Hepatocyte (in vitro differentiated cells): ENCODE results near the gene BTK. TPM values are rescaled to one million over a fixed set of nuclear protein-coding genes. Genes with fewer than 3 reads are reported as not detected.

ENCODE experiments used
- DNase-seq: peaks from one replicate; pipeline ENCODE4 v3.0.0-alpha.2; 2016; ENCODE audit warnings: low spot score
- H2AFZ ChIP-seq: fragments of 200-600 bp; sonication (generic); 2 replicates; pipeline ENCODE4 v1.6.0; 2016; ENCODE audit warnings: antibody characterized with exemption, mild to moderate bottlenecking
- H3K27ac ChIP-seq: fragments of 200-600 bp; sonication (generic); 2 replicates; pipeline ENCODE4 v1.5.1; 2016; ENCODE audit warnings: mild to moderate bottlenecking
- H3K27me3 ChIP-seq: fragments of 200-600 bp; sonication (generic); 2 replicates; pipeline ENCODE4 v1.6.1; 2016
- H3K36me3 ChIP-seq: fragments of 200-600 bp; sonication (generic); replicated peaks from 2 replicates; pipeline ENCODE4 v1.5.1; 2016; ENCODE audit warnings: low read depth; ENCODE audit not compliant: insufficient read depth
- H3K4me1 ChIP-seq: fragments of 200-600 bp; sonication (generic); 2 replicates; pipeline ENCODE4 v1.5.1; 2016; ENCODE audit warnings: mild to moderate bottlenecking, moderate library complexity; ENCODE audit not compliant: insufficient read depth
- H3K4me2 ChIP-seq: fragments of 200-600 bp; sonication (generic); 2 replicates; pipeline ENCODE4 v1.6.0; 2016
- H3K4me3 ChIP-seq: fragments of 200-600 bp; sonication (generic); 2 replicates; pipeline ENCODE4 v1.5.1; 2016; ENCODE audit warnings: mild to moderate bottlenecking
- H3K79me2 ChIP-seq: fragments of 200-600 bp; sonication (generic); 2 replicates; pipeline ENCODE4 v1.6.0; 2017; ENCODE audit warnings: mild to moderate bottlenecking
- H3K9me2 ChIP-seq: fragments of 200-600 bp; sonication (generic); replicated peaks from 2 replicates; pipeline ENCODE4 v1.6.0; 2017; ENCODE audit warnings: mild to moderate bottlenecking; ENCODE audit not compliant: insufficient read depth
- H3K9me3 ChIP-seq: fragments of 200-600 bp; sonication (generic); 2 replicates; pipeline ENCODE4 v1.5.1; 2016; ENCODE audit warnings: low read depth, mild to moderate bottlenecking
- H4K20me1 ChIP-seq: fragments of 200-600 bp; sonication (generic); 2 replicates; pipeline ENCODE4 v1.6.0; 2016; ENCODE audit warnings: mild to moderate bottlenecking; ENCODE audit not compliant: insufficient read depth, poor library complexity, severe bottlenecking
- EZH2 ChIP-seq: fragments of 200-600 bp; sonication (generic); IDR thresholded peaks from 2 replicates; pipeline ENCODE4 v1.6.1; 2016; ENCODE audit warnings: antibody characterized with exemption, mild to moderate bottlenecking, borderline replicate concordance
- EZH2phosphoT487 ChIP-seq: fragments of 200-600 bp; sonication (generic); IDR thresholded peaks from one replicate; pipeline ENCODE4 v1.6.1; 2018; ENCODE audit warnings: antibody characterized with exemption, mild to moderate bottlenecking, low read depth, moderate library complexity; ENCODE audit not compliant: unreplicated experiment, severe bottlenecking
- WGBS: methylation state at CpG from one replicate; pipeline ENCODE4 v1.1.6; 2016; ENCODE audit warnings: low lambda C conversion rate; ENCODE audit errors: missing lambda C conversion rate; 5-methylcytosine and 5-hydroxymethylcytosine counted together
- polyA plus RNA-seq: library from polyadenylated mRNA; unstranded; fragments of >200 nt; fragmentation: Nextera tagmentation; extraction: Ambion mirVana; gene quantifications from 2 replicates; pipeline ENCODE4 v1.2.1, GENCODE V29; 2016
- total RNA-seq: library from RNA; depleted of rRNA; stranded (reverse); fragments of >200 nt; gene quantifications from 2 replicates; pipeline ENCODE4 v1.2.3, GENCODE V29; 2014
- TF ChIP-seq, protein P1 (sequence below): fragments of 200-600 bp; sonication (generic); IDR thresholded peaks from 2 replicates; pipeline ENCODE4 v1.5.1; 2016; ENCODE audit warnings: antibody characterized with exemption, mild to moderate bottlenecking; ENCODE audit not compliant: poor library complexity

Gene BTK
- total and polyA plus RNA-seq, 2 experiments from 2014 or later: 0.70 to 1.4 TPM

GRCh38 chrX:101359966-101360365, 26.0 kb downstream of the BTK start:
- Histone ChIP-seq H3K4me3 (no peak overlapping the region), H3K79me2 (no peaks in the 10 kb centered on the region), H3K4me2 (no peak overlapping the region), H3K27me3 (no peaks in the 10 kb centered on the region), H3K36me3 (no peaks in the 10 kb centered on the region), H2AFZ (no peak overlapping the region), H3K4me1 (no peaks in the 10 kb centered on the region), H4K20me1 (no peaks in the 10 kb centered on the region), H3K27ac (no peak overlapping the region), H3K9me2 (no peaks in the 10 kb centered on the region), H3K9me3 (no peaks in the 10 kb centered on the region)
- DNase-seq: no peak
- 59% methylated on average over 1 of the region's 1 CpG for WGBS
- no peak for TF ChIP-seq EZH2phosphoT487
- no peak for TF ChIP-seq EZH2
- TF ChIP-seq, protein P1, sequence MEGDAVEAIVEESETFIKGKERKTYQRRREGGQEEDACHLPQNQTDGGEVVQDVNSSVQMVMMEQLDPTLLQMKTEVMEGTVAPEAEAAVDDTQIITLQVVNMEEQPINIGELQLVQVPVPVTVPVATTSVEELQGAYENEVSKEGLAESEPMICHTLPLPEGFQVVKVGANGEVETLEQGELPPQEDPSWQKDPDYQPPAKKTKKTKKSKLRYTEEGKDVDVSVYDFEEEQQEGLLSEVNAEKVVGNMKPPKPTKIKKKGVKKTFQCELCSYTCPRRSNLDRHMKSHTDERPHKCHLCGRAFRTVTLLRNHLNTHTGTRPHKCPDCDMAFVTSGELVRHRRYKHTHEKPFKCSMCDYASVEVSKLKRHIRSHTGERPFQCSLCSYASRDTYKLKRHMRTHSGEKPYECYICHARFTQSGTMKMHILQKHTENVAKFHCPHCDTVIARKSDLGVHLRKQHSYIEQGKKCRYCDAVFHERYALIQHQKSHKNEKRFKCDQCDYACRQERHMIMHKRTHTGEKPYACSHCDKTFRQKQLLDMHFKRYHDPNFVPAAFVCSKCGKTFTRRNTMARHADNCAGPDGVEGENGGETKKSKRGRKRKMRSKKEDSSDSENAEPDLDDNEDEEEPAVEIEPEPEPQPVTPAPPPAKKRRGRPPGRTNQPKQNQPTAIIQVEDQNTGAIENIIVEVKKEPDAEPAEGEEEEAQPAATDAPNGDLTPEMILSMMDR: no peak

DNA sequence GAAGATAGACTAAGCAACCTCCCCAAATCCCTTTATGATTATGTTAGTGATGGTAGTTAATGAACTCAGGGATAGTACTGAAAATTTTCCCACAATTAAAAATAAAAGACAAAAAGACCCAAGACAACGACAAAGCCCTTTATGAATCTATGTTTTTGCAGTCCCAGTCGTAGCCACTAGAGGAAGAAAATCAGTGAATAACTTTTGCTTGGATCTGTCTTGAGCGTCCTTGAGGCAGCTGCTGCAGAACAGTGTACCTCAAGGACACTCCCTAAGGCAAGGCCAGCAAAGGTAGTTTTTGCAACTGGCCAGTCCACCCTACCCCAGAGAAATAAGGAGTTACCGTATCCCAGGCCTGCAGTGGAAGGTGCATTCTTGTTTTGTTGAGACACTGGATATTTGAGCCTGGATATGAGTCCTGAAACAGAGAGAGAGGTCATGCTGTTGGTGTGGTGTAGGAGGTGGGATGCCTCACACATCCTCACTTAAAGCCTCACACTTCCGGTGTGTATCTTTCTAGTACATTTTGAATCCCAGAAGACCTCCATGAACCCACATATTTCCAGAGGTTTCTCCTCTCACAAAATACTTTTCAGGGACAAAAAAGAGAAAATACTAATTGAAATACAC, 28.7 kb downstream of the BTK start:
- no peaks in the 10 kb centered on the region for H3K79me2 ChIP-seq
- H3K4me3 ChIP-seq: no peak overlapping the region
- H3K9me3 ChIP-seq: no peaks in the 10 kb centered on the region
- DNase-seq: no peak
- H3K36me3 ChIP-seq: no peaks in the 10 kb centered on the region
- no peak overlapping the region for H3K27ac ChIP-seq
- no peaks in the 10 kb centered on the region for H3K4me1 ChIP-seq
- no peak overlapping the region for H2AFZ ChIP-seq
- H4K20me1 ChIP-seq: no peaks in the 10 kb centered on the region
- H3K27me3 ChIP-seq: no peaks in the 10 kb centered on the region
- no peaks in the 10 kb centered on the region for H3K9me2 ChIP-seq
- WGBS: 53% methylated on average over 5 of the region's 5 CpGs
- TF ChIP-seq, protein P1: no peak
- H3K4me2 ChIP-seq: no peak overlapping the region

DNA sequence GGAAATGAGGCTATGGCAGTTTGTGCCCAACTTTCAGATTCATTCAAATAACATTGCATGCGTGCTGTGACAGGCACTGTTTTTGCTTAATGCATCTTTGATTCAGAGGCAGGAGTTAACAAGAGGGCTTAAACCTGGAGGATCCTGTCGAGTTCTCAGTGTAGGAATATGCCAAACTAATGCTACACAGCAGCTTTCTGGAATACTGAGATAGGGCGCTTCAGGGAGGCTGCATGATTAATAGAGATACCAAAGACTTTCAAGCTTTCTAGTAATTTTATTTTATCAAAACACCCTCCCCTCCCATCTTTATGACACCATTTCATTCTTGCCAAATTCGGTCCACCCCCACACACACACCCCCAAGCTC, 36.8 kb downstream of the BTK start:
- TF ChIP-seq EZH2phosphoT487 (no peak), EZH2 (no peak)
- TF ChIP-seq, protein P1: no peak
- peak overlapping the region; percentile 49 for H2AFZ ChIP-seq
- no peaks in the 10 kb centered on the region for H3K36me3 ChIP-seq
- no peaks in the 10 kb centered on the region for H3K27me3 ChIP-seq
- H4K20me1 ChIP-seq: no peaks in the 10 kb centered on the region
- H3K9me2 ChIP-seq: no peaks in the 10 kb centered on the region
- no peaks in the 10 kb centered on the region for H3K9me3 ChIP-seq
- peaks cover 10% of the 10 kb centered on the region for H3K79me2 ChIP-seq
- H3K4me3 ChIP-seq: peak overlapping the region; percentile 54
- peak overlapping the region; percentile 77 for H3K4me2 ChIP-seq
- peak overlapping the region; percentile 97 for H3K27ac ChIP-seq
- no peaks in the 10 kb centered on the region for H3K4me1 ChIP-seq
- DNase-seq: no peak
- 46% methylated on average over 4 of the region's 4 CpGs for WGBS
